ENCODE results near the gene NTSR1.

The NTSR1 gene

DNA sequence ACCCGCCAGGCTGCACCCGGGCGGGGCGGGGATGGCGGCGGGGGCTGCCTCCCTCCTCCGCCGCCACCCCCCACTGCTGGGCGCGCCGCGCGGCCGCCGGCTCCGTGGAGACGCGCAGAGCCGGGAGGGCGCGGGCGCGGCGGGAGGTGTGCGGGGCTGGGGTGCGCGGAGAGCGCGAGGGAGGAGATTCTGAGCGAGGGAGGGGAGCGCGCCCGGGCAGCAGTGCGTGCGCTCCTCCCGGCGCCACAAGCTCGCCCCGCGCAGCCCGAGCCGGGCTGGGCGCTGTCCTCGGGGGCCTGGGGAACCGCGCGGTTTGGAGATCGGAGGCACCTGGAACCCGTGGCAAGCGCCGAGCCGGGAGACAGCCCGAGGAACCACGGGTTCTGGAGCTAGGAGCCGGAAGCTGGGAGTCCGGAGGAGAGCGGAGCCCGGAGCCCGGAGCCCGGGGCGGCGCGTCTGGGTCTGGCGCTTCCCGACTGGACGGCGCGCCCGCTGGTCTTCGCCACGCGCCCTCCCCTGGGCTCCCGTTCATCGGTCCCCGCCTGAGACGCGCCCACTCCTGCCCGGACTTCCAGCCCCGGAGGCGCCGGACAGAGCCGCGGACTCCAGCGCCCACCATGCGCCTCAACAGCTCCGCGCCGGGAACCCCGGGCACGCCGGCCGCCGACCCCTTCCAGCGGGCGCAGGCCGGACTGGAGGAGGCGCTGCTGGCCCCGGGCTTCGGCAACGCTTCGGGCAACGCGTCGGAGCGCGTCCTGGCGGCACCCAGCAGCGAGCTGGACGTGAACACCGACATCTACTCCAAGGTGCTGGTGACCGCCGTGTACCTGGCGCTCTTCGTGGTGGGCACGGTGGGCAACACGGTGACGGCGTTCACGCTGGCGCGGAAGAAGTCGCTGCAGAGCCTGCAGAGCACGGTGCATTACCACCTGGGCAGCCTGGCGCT is at the start of gene NTSR1:
Gene NTSR1, plus strand, starts transcription at position 246 of the 946 bp plus-strand sequence. Its CDS starts 372 bp downstream, at position 618.
- DNase-seq = no peak

DNA sequence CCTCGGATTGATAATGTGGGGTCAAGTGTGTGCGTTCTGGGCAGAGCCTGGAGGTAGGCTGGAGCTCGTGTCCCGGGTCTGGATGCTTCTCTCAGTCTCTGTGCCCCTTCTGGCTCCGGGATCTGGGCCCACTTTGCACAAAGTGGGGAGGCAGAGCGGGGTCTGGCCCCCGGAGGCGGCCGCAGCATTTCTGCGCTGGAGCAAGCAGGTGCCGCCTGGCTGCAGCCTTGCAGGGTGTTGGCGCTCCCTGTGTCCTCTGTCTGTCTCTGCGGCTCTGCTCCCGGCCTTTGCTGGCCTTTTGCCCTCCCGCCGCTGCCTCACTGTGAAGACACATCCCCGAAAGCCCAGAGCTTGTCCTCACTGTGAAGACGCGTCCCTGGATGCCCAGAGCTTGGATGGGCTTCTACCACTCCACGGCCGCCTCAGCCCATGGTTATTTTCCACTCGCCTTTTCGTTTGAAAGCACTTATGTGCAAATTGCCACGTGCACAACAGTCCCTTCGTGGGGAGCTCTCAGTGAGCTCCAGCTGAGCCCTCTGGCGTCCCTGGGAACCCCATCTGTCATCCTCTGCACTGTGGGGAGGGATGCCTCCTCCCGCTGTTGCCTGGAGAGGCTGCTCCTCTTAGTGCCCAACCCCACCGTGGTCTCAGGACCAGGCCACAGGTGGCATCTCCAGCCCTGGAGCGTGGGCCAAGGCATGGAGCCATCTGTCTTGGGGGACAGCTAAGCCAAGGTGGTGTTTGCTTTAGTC is 49.0 kb upstream of the NTSR1 start:
- no peak for DNase-seq

DNA sequence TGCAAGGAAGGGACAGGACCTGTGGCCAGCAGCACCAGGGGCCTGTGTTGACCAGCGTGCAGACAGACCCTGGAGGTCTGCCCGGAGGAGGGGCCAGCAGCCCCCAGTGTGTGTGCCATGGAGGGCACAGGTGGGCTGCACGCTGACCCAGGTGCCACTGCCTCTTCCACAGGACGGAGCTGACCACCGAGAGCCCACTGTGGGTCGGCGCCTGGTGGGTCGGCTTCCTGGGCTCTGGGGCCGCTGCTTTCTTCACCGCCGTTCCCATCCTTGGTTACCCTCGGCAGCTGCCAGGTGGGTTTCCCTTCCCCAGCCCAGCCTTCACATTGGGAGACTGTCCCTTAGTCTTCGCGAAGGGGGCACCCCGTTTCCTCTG is 48.4 kb upstream of the NTSR1 start:
- DNase-seq = no peak

DNA sequence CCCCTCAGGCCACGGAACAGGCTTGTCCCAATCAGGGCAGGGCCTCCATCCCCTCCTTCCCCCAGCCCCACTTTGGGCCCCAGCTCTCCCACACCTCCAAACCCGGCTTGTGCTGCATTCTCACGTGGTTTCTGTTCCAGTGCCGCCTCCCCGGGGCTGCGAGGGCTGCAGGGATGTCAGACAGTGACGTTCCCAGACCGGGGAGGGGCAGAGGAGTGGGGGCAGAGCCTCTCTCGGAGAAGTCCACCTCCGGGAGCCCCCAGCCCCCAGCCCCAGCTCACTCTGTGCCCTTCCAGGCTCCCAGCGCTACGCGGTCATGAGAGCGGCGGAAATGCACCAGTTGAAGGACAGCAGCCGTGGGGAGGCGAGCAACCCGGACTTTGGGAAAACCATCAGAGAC is 47.9 kb upstream of the NTSR1 start:
- DNase-seq = no peak

DNA sequence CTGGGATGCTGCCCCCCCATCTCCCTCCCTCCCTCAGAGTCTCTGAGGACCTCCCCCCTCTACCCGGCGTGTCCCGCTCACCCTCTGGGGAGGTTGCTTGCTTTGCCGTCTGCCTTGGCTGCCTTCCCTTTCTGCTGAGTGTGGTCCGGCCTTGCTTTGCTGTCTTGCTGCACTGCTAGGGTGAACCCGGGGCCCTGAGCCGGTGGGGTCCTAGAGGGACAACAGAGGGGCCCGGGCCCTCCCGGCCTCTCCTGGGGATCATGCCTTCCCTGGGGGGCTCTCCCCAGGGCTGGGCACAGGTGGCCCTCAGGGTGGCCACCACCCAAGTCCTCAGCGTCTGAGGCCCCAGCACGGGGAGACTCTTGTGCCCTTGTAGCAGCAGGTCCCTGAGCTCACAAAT is 47.0 kb upstream of the NTSR1 start:
- no peak for DNase-seq

DNA sequence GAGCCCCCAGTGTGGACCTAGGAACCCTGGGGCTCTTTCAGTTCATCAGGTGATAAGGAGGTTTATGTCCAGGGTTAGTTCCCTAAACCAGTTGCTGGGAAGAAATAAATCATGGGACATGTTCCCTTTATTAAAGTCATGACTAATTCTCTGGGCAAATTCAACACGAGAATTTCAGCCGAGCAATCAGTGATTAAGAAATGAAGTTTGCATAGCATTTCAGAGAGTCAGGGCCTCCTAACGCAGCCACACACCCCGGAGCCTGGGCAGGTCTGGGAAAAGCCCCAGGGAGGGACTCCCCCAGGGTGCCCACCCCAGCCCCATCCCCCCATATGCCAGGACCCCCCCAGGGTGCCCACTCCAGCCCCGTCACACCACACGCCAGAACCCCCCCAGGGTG is 46.2 kb upstream of the NTSR1 start:
- DNase-seq = no peak

DNA sequence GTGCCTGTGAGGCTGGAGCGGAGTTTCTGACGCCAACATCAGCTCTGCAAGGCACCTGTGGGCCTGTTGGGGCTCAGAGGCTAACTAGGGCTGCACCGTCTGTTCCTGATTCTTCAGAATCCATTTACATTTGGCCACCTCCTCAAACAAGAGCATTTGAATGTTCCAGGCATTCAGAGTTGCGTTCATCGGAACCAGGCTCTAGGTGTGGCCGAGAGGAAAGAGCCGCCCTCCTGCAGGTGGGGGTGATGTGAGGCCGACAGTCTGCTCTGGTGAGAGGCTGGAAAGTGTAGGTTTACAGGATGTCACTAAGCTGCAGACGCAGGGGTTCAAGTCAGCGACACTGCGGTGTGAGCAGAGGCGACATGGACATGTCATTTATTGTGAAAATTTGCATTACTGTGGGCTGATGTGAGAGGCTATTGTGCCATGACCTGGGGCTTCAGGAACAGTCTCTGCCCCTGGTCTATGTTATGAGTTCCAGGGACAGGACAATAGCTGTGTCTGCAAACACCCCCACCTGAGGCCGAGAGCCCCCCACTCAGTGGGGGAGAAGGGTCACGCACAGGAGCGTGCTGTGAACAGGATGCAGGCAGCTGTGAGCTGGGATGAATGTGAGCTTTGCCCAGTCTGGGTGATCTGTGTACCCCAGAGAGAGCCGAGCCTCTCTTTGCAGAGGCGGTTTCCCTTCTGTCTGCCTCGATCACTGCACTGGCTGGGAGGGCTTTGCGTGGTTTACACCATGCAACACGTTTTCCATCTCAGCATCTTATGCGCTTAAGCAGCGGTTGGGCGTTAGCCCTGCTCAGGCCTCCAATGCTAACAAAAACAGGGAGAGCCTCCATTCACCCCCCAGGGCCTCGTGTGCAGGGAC is 45.3 kb upstream of the NTSR1 start:
- no peak for DNase-seq

DNA sequence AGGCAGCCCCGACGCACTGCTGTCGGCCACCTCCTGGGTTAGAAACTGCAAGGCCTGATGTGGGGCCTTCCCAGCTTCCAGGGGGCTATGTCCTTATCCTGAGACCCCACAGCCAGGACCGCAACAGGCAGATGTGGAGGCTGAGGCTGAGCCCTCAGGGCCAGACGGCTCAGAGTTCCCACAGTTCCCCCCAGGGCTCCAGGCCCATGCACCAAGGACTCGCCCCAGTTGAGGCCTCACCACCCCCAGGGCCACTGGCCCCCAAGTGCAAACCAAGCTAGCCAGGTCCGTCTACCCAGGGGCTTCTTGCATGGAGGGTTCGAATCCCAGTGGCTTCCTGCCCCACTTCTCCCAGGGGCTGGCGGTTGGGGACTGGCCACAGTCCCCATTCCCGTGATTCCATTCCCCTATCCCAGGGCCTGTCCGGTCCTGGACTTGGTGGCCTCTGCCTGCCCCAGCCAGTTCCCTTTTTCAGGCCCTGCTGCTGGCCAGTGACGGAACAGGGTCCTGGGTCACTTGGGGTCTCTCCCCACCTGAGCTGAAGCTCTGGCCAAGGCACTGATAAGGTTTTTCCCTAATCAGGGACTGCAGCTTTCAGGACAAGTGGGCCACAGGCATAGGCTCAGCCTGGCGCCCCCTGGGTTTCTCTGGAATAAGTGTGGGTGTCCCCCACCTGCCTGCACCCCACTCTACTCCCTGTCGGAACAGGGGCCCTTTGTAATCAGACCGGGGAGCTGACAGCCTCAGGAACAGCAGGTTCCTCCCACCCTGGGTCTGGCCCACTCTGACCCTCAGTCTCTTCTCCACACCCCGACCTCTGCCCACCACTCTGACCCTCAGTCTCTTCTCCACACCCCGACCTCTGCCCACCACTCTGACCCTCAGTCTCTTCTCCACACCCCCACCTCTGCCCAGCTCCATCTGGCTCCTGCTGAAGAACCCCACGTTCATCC is 44.3 kb upstream of the NTSR1 start:
- DNase-seq = no peak

DNA sequence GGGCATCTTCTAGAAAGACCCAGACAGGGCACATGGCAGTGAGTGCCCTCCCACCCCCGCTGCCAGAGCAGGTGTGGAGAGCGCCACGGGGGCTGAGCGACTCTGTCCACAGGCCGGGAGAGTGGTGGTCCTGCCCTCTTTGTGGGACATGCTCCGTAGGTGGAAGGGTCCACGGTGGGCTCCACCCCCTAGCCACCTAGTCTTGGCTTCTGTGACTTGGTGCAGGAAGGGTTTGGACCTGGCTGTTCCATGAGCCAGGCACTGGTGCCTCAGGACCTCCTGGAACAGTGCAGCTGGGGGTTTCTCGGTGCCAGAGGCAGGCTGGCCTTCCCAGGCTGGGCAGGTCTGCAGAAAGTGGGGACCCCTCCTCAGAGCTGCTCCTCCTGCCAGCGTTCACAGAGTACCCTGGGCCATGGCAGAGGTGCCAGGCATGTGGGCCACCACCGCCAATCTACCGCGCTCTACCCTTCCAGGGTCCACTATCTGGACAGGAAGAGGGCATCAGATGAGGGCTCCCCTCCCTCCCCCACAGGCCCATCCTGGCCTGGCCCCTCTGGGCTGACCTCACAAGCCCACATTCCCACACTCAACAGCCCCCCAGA is 43.4 kb upstream of the NTSR1 start:
- no peak for DNase-seq

DNA sequence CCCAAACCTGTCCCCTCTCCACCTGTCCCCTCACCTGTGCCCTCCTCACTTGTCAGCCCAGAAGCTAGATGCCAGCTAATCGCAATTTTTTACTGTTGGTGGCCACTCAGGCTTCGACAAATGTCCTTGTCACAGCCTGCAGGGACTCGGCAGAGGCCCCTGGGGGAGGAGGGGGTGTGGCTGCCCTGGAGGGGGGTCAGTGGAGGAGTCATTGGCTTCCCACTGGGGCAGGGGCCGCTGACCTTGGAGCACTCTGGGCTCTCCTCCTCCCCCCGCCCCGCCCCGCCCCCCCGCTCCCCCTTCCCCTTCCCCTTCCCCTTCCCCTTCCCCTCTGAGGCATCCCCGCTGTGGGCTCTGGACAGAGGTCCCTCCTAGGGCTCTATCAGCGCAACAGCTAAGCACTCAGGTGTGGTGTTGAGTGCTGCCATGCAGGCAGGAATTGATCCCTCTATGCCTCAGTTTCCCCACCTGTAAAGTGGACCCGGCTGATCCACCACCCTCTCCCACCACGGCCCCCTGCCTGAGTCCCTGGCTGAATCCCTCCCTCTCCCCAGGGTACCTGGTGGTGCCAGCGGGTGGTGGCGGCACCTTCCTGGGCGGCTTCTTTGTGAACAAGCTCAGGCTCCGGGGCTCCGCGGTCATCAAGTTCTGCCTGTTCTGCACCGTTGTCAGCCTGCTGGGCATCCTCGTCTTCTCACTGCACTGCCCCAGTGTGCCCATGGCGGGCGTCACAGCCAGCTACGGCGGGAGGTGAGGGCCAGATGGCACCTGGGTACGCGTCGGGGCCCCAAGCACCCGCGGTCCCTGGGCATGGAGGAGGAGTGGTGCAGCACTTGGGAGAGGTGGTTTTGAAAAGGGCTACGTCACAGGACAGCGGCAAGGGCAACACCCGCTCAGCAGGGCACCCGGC is 42.6 kb upstream of the NTSR1 start:
- DNase-seq = no peak

DNA sequence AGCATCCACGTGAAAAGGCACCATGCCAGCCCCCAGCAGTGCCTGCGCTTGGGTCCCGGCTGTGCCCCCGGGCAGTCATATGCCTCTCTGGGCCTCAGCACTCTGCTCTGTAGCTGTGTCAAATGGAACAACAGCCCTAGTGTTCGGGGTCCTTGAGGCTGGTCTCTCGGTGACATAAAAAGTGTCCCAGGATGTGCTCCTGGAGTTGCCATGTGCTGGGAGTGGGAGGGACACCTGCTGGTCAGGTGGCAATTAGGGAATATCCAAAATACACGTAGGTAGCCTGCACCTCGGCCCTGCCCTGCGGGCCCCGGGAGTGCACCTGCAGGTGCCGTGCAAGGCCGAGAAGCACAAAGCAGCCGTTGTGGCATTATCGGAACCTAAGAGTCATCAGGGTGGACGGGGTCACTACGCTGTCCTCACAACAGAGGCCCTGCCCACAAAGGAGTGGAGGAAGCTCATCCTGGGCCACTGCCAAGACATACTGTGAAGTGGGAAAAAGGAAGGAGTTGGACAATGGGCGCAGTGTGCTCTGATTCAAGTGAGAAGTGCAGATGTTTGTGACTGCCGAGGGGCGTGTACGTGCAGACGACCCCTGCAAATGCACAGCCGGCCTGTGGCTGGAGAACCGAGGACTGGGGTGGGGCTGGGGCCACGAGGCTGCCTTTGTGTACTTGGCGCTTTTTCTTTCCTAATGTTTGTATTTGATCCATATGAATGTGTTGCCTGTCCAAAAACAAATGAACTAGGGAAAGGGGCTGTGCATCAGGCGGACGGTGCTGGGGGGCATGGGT is 41.7 kb upstream of the NTSR1 start:
- DNase-seq = peak; percentile 19

DNA sequence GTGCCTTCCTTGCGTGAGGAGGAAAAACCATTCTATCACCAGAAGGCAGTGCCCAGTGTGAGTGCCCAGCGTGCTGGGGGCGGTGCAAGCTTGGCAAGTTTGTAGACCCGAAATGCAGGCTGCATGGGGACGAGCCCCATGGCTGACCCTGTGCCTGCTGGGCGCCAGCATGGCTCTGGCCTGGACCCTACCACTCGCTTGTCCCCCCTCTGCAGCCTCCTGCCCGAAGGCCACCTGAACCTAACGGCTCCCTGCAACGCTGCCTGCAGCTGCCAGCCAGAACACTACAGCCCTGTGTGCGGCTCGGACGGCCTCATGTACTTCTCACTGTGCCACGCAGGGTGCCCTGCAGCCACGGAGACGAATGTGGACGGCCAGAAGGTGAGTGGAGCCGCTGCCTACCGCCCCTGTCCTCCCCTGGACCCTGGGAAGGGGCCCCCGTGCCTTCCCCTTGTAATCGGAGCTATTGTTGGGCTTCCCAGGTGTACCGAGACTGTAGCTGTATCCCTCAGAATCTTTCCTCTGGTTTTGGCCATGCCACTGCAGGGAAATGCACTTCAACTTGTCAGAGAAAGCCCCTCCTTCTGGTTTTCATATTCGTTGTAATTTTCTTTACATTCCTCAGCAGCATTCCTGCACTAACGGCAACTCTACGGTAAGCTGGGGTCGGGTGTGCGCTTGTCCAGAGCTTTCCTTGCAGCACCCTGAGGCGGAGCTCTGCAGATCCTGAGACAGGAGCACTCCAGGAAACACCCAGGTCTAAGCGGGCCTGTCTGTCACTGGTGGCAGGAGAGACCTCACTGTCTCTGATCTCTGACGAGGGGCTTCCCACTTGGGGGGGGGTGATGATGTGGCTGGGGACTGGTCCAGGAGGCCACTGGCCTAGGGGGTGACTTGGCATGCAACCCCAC is 40.9 kb upstream of the NTSR1 start:
- DNase-seq = no peak

DNA sequence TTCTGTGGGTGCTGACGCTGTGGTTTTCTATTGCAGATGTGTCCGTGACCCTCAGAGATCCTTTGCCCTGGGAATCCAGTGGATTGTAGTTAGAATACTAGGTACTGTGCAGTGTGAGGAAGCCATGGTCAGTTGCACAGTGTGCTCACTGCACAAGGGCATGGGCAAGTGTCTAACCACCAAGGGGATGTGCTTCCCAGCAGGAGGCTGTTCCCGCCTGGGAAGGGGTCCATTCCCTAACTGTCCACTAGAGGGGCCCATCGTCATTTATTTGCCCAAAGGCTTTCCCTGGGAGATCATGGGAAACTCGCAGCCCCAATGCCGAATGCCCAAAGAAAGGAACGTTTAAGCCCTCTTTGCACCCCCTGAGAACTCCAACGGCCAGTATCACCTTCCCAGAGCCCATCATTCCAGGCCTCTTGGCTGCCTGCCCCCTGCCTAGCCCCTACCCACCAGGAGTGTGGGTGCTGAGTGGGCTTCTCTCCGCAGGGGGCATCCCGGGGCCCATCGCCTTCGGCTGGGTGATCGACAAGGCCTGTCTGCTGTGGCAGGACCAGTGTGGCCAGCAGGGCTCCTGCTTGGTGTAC is 40.1 kb upstream of the NTSR1 start:
- peak; percentile 75 for DNase-seq

DNA sequence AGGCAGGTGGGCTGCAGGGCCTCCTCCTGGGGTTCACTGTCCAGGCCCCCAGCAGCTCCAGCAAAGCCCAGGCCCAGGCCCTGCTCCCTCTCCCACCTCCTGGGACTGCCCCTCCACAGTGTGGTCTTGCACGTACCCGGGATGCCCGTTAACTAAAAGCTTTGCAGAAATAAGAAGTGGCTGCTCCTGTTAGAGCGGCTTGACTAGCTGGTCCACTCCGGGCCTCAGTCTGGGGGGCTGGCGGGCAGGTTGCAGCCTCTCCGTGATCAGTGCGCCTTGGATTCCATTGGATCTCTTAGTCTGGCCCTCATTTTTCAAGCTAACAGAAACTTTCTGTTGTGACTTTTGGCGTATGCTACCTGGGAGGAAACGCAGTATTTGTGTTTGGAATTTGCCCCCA is 39.4 kb upstream of the NTSR1 start:
- DNase-seq = no peak

DNA sequence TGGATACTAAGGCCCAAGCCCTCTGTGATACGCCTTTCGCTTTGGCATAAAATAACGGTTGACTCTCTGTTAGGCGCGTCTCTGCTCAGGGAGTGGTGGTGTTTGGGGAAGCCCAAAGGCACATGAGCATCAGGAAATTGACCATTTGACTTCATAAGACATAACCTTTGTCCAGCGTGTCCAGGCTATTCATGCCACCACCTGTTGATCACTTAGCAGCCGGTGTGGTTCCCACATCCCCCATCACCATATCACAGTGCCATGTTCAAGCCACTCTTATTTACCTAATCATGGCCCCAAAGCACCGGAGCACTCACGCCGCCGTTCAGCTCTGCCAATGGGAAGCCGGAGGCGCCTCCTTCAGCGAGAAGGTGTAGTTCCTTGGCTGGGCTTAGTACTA is 38.5 kb upstream of the NTSR1 start:
- no peak for DNase-seq

DNA sequence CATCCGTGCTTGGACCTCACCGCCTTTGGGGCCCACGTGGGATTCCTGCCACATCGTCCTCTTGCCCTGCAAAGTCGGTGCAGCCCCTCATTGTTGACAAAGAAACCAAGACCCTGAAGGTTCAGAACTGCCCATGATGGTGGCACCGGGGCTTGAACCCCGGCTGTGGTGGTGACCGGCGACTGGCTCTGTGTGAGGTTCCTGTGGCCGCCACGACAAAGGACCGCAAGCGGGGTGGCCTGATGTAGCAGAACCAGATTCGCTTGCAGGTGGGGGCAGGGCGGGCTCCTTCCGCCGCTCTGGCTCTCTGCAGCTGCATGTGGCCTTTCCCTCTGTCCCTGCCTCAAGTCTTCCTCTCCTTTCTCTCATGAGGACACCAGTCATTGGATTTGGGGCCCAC is 37.6 kb upstream of the NTSR1 start:
- DNase-seq = no peak

DNA sequence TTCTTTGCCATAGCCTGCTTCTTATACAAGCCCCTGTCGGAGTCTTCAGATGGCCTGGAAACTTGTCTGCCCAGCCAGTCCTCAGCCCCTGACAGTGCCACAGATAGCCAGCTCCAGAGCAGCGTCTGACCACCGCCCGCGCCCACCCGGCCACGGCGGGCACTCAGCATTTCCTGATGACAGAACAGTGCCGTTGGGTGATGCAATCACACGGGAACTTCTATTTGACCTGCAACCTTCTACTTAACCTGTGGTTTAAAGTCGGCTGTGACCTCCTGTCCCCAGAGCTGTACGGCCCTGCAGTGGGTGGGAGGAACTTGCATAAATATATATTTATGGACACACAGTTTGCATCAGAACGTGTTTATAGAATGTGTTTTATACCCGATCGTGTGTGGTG is 36.9 kb upstream of the NTSR1 start:
- no peak for DNase-seq

DNA sequence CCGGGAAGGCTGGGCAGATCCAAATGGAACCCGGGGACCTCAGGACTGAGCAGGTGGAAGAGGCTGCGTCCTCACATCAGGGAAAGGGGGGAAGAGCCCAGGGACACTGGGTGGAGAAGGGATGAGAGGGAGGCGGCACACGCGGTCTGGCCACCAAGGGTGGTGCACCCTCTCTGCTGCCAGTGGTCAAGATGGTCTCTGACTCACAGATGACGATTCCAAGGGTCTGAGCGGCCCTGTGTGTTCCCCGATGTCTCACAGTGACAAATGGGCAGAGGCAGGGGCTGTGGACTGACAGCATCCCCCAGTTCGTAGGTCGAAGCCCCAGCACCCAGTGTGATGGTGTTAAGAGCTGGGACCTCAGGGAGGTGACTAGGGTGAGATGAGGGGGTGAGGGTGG is 34.3 kb upstream of the NTSR1 start:
- DNase-seq = no peak
